WTC11 (cell line): ENCODE results near the gene XKR8.

Source experiments
- NR1H2 ChIP-seq: sonication (generic); formaldehyde crosslinking; IDR thresholded peaks from 2 replicates; pipeline ENCODE4 v1.9.0; 2021; ENCODE audit warnings: mild to moderate bottlenecking, moderate library complexity, missing genetic modification reagents
- TF ChIP-seq, protein P1 (sequence below): fragments of 200-600 bp; IDR thresholded peaks from 2 replicates; pipeline ENCODE4 v1.8.0; 2022; ENCODE audit warnings: antibody characterized with exemption
- TF ChIP-seq, protein P2 (sequence below): sonication (generic); formaldehyde crosslinking; conservative IDR thresholded peaks from 2 replicates; pipeline ENCODE4 v1.8.1; 2022; ENCODE audit warnings: mild to moderate bottlenecking, missing genetic modification reagents

DNA sequence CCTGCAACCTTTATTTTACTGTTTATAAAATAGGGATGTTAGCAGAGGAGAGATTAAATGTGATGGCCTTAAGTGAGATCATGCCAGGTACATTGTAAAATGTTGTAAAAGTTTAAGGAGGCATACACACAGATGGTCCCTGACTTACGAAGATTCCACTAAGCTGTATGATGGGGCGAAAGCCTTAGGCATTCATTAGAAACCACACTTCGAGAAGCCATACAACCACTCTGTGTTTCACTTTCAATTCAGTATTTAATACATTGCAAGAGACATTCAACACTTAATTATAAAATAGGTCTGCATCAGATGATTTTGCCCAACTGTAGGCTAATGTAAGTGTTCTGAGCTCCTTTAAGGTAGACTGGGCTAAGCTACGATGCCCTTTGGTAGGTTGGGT is 21.3 kb upstream of the XKR8 start:
- no peak for TF ChIP-seq NR1H2
- TF ChIP-seq, protein P1, sequence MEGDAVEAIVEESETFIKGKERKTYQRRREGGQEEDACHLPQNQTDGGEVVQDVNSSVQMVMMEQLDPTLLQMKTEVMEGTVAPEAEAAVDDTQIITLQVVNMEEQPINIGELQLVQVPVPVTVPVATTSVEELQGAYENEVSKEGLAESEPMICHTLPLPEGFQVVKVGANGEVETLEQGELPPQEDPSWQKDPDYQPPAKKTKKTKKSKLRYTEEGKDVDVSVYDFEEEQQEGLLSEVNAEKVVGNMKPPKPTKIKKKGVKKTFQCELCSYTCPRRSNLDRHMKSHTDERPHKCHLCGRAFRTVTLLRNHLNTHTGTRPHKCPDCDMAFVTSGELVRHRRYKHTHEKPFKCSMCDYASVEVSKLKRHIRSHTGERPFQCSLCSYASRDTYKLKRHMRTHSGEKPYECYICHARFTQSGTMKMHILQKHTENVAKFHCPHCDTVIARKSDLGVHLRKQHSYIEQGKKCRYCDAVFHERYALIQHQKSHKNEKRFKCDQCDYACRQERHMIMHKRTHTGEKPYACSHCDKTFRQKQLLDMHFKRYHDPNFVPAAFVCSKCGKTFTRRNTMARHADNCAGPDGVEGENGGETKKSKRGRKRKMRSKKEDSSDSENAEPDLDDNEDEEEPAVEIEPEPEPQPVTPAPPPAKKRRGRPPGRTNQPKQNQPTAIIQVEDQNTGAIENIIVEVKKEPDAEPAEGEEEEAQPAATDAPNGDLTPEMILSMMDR, result no peak
- TF ChIP-seq, protein P2, sequence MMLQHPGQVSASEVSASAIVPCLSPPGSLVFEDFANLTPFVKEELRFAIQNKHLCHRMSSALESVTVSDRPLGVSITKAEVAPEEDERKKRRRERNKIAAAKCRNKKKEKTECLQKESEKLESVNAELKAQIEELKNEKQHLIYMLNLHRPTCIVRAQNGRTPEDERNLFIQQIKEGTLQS, result no peak
